ENCODE measurements around the gene PRKN.

Gene PRKN

GRCh38 chr6:161511447-161512095, 1216.0 kb downstream of the PRKN start:
- no peak overlapping the region for H2AFZ ChIP-seq (ENCODE audit: low read depth, low read length)
- no peak overlapping the region for H3K4me2 ChIP-seq (ENCODE audit: insufficient read depth, low read length)
- H3K4me3 ChIP-seq (ENCODE audit: low read depth in 1 of 2, low read length in 2 of 2): no peak overlapping the region
- H3K9me3 ChIP-seq (ENCODE audit: insufficient read depth, low read length, severe bottlenecking): no peaks in the 10 kb centered on the region
- no peaks in the 10 kb centered on the region for H3K27me3 ChIP-seq (ENCODE audit: insufficient read depth, low read length, poor library complexity)
- no peak for TF ChIP-seq EZH2 (IDR thresholded peaks at IDR 0.05; ENCODE audit: borderline replicate concordance, low read depth, low read length, severe bottlenecking)
- no peak for TF ChIP-seq CTCF (IDR thresholded peaks at IDR 0.05; ENCODE audit: borderline replicate concordance, extremely low read depth, low read length, poor library complexity, severe bottlenecking)
- no peaks in the 10 kb centered on the region for H3K79me2 ChIP-seq (ENCODE audit: insufficient read depth, low read length)
- no peak overlapping the region for H3K27ac ChIP-seq (ENCODE audit: low read length)
- DNase-seq (no peak), ATAC-seq (ENCODE audit: insufficient read depth, low read depth) (no peak)
- no peaks in the 10 kb centered on the region for H3K4me1 ChIP-seq (ENCODE audit: insufficient read depth, low read length)
- no peaks in the 10 kb centered on the region for H4K20me1 ChIP-seq (ENCODE audit: insufficient read depth, low read length)
- no peak overlapping the region for H3K9ac ChIP-seq (ENCODE audit: low read depth, low read length)
- H3K36me3 ChIP-seq (ENCODE audit: insufficient read depth, low read length): no peaks in the 10 kb centered on the region

- no peaks in the 10 kb centered on the region for H3K4me1 ChIP-seq (ENCODE audit: insufficient read depth, low read length)
- DNase-seq (no peak), ATAC-seq (ENCODE audit: insufficient read depth, low read depth) (no peak)
- no peaks in the 10 kb centered on the region for H3K79me2 ChIP-seq (ENCODE audit: insufficient read depth, low read length)
- TF ChIP-seq CTCF (IDR thresholded peaks at IDR 0.05; ENCODE audit: borderline replicate concordance, extremely low read depth, low read length, poor library complexity, severe bottlenecking): no peak
- no peak for TF ChIP-seq EZH2 (IDR thresholded peaks at IDR 0.05; ENCODE audit: borderline replicate concordance, low read depth, low read length, severe bottlenecking)
- H3K9ac ChIP-seq (ENCODE audit: low read depth, low read length): no peak overlapping the region
- H4K20me1 ChIP-seq (ENCODE audit: insufficient read depth, low read length): no peaks in the 10 kb centered on the region
- H3K4me2 ChIP-seq (ENCODE audit: insufficient read depth, low read length): no peak overlapping the region
- no peaks in the 10 kb centered on the region for H3K9me3 ChIP-seq (ENCODE audit: insufficient read depth, low read length, severe bottlenecking)
- H3K36me3 ChIP-seq (ENCODE audit: insufficient read depth, low read length): no peaks in the 10 kb centered on the region
- H3K4me3 ChIP-seq (ENCODE audit: low read depth in 1 of 2, low read length in 2 of 2): no peak overlapping the region
- no peak overlapping the region for H3K27ac ChIP-seq (ENCODE audit: low read length)
- no peaks in the 10 kb centered on the region for H3K27me3 ChIP-seq (ENCODE audit: insufficient read depth, low read length, poor library complexity)
- H2AFZ ChIP-seq (ENCODE audit: low read depth, low read length): no peak overlapping the region
Observed at GRCh38 chr6:161508341-161508740, 1219.2 kb downstream of the PRKN start.

GRCh38 chr6:161507375-161507774, 1220.2 kb downstream of the PRKN start:
- no peak overlapping the region for H3K4me2 ChIP-seq (ENCODE audit: insufficient read depth, low read length)
- H3K4me3 ChIP-seq (ENCODE audit: low read depth in 1 of 2, low read length in 2 of 2): no peak overlapping the region
- no peaks in the 10 kb centered on the region for H3K79me2 ChIP-seq (ENCODE audit: insufficient read depth, low read length)
- no peaks in the 10 kb centered on the region for H3K36me3 ChIP-seq (ENCODE audit: insufficient read depth, low read length)
- ATAC-seq (ENCODE audit: insufficient read depth, low read depth): no peak
- H4K20me1 ChIP-seq (ENCODE audit: insufficient read depth, low read length): no peaks in the 10 kb centered on the region
- no peaks in the 10 kb centered on the region for H3K4me1 ChIP-seq (ENCODE audit: insufficient read depth, low read length)
- H3K9me3 ChIP-seq (ENCODE audit: insufficient read depth, low read length, severe bottlenecking): no peaks in the 10 kb centered on the region
- H2AFZ ChIP-seq (ENCODE audit: low read depth, low read length): no peak overlapping the region
- no peak overlapping the region for H3K9ac ChIP-seq (ENCODE audit: low read depth, low read length)
- TF ChIP-seq EZH2 (IDR thresholded peaks at IDR 0.05; ENCODE audit: borderline replicate concordance, low read depth, low read length, severe bottlenecking): no peak
- TF ChIP-seq CTCF (IDR thresholded peaks at IDR 0.05; ENCODE audit: borderline replicate concordance, extremely low read depth, low read length, poor library complexity, severe bottlenecking): no peak
- DNase-seq: no peak
- H3K27me3 ChIP-seq (ENCODE audit: insufficient read depth, low read length, poor library complexity): no peaks in the 10 kb centered on the region
- no peak overlapping the region for H3K27ac ChIP-seq (ENCODE audit: low read length)

All from DND-41 (cell line).